Esophagus squamous epithelium (tissue), 5 donors: Measurements from ENCODE around the gene EXOSC6. TPM values are rescaled to one million over a fixed set of nuclear protein-coding genes. Genes with fewer than 3 reads are reported as not detected.
A peak's percentile ranks its signal among the peaks of the same experiment; 100 is the strongest.
"Not testable (repeated sequence)": the region's sequence is repeated elsewhere in the genome, so short reads cannot be mapped to it uniquely, and the experiment has no call there.

ENCODE experiments used
- DNase-seq: peaks from one replicate; lab custom pipeline; 2025; lab: John Stamatoyannopoulos, UW
- H3K27ac ChIP-seq, 4 donors: fragments of 200-600 bp; sonication (generic); one replicate each; pipeline ENCODE4 v1.5.1; 2016 to 2019; ENCODE audit warnings: mild to moderate bottlenecking in 1 of 4
- H3K27me3 ChIP-seq, 4 donors: fragments of 200-600 bp; sonication (generic); 1 replicate in 3 of 4; 2 replicates in 1 of 4; pipeline versions ENCODE4 v1.5.1 to v1.6.0; 2017 to 2021; ENCODE audit warnings: antibody characterized with exemption in 1 of 4
- H3K36me3 ChIP-seq, 3 donors: fragments of 200-600 bp; sonication (generic); one replicate each; pipeline ENCODE4 v1.5.1; 2016 to 2019
- H3K4me1 ChIP-seq, 3 donors: fragments of 200-600 bp; sonication (generic); one replicate each; pipeline ENCODE4 v1.5.1; 2017 to 2019
- H3K4me3 ChIP-seq, 4 donors: fragments of 200-600 bp; sonication (generic); 1 replicate in 3 of 4; 2 replicates in 1 of 4; pipeline ENCODE4 v1.5.1; 2016 to 2019; ENCODE audit warnings: mild to moderate bottlenecking in 2 of 4, moderate library complexity in 1 of 4
- H3K9me3 ChIP-seq, 3 donors: fragments of 200-600 bp; sonication (generic); one replicate each; pipeline ENCODE4 v1.5.1; 2016 to 2019
- CTCF ChIP-seq, 6 experiments: fragments of 450-650 bp in 4 of 6; fragments of 200-600 bp in 2 of 6; sonication (generic) in 2 of 6; IDR thresholded peaks; one replicate each; pipeline ENCODE4 v1.5.1; 2016 to 2019; ENCODE audit warnings: antibody characterized with exemption in 6 of 6, mild to moderate bottlenecking in 4 of 6, moderate library complexity in 4 of 6
- POLR2A ChIP-seq, 4 donors: fragments of 450-650 bp; IDR thresholded peaks; one replicate each; pipeline ENCODE4 v1.6.1; 2017; ENCODE audit warnings: antibody characterized with exemption in 4 of 4, mild to moderate bottlenecking in 4 of 4, moderate library complexity in 3 of 4
- WGBS, 2 donors: methylation state at CpG; one replicate each; pipeline ENCODE4 v1.1.5; 2018; 5-methylcytosine and 5-hydroxymethylcytosine counted together
- intact Hi-C: fragments of 100-400 bp; cut with DNase I; formaldehyde crosslinking; loops from one replicate; pipeline ENCODE4 v1.15.0; 2022
- total RNA-seq, 4 donors: library from RNA; depleted of rRNA; stranded (reverse); fragments of >200 nt; gene quantifications; one replicate each; pipeline ENCODE4 v1.1.0, GENCODE V29; 2016
- donor health status: DM: yes; HTN: yes; CAD: no.

EXOSC6 gene
- total RNA-seq, 4 donors from 2014 or later = 11.4 to 26.1 (median 16.3) TPM

DNA sequence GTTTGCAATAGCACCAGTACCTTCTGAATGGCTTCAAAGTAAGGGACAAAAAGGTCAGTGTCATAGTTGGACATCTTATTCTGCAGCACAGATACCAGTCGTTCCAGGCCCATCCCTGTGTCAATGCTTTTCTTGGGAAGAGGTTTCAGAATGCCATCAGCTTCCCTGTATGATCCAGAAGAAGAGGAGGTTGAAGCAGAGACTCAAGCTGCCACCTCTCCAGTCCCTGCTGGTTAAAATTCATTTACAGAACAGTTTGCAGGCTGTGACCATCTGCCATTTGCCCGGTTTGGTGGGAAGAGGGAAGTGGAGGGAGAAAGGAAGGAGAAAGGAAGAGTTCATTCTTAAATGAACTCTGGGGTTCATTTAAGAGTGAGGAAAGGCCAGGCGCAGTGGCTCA is 18.4 kb upstream of the EXOSC6 start:
- no peaks in the 10 kb centered on the region for H3K4me1 ChIP-seq
- no peak for DNase-seq
- intact Hi-C loops = no loop called here
- peaks cover 47 to 100% (median 53%) of the 10 kb centered on the region in 3 donors for H3K36me3 ChIP-seq
- H3K27ac ChIP-seq = no peak overlapping the region
- WGBS, 2 donors = 87 to 89% methylated on average over 3 of the region's 3 CpGs
- H3K27me3 ChIP-seq = no peaks in the 10 kb centered on the region
- H3K4me3 ChIP-seq = no peak overlapping the region
- TF ChIP-seq POLR2A (IDR thresholded peaks at IDR 0.05) (no peak), CTCF (IDR thresholded peaks at IDR 0.05) (no peak)
- H3K9me3 ChIP-seq = no peaks in the 10 kb centered on the region

GRCh38 chr16:70269471-70269870 is 17.7 kb upstream of the EXOSC6 start:
- H3K27me3 ChIP-seq = no peaks in the 10 kb centered on the region
- 81 to 92% methylated on average over 6 to 12 of the region's 12 CpGs for WGBS, 2 donors

DNA sequence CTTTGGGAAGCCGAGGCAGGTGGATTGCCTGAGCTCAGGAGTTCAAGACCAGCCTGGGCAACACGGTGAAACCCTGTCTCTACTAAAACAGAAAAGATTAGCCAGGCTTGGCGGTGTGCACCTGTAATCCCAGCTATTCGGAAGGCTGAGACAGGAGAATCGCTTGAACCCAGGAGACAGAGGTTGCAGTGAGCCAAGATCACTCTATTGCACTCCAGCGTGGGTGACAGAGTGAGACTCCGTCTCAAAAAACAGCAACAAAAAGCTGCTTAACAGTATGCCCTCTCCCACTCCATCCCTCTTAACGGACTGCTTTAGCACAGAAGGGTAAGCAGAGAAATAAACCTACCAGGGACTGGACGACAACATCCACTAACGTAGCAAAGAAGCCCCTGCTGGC is 16.2 kb upstream of the EXOSC6 start:
- H3K9me3 ChIP-seq, H3K4me1 ChIP-seq, DNase-seq, H3K27me3 ChIP-seq, H3K4me3 ChIP-seq, intact Hi-C loops, H3K27ac ChIP-seq: not testable (repeated sequence)
- H3K36me3 ChIP-seq = peaks cover 65 to 100% (median 73%) of the 10 kb centered on the region in 3 donors
- WGBS, 2 donors = 92 to 93% methylated on average over 4 to 9 of the region's 10 CpGs

More at GRCh38 chr16:70269471-70269870, 17.7 kb upstream of the EXOSC6 start:
- Histone ChIP-seq H3K4me1 (no peaks in the 10 kb centered on the region), H3K9me3 (no peaks in the 10 kb centered on the region), H3K4me3 (no peak overlapping the region), H3K27ac (no peak overlapping the region), H3K36me3 (peaks cover 52 to 100% (median 57%) of the 10 kb centered on the region in 3 donors)
- no peak for DNase-seq
- TF ChIP-seq CTCF (IDR thresholded peaks at IDR 0.05) (no peak), POLR2A (IDR thresholded peaks at IDR 0.05) (no peak)
- intact Hi-C loops = no loop called here

GRCh38 chr16:70267516-70267915 is 15.8 kb upstream of the EXOSC6 start:
- Histone ChIP-seq H3K27me3 (no peaks in the 10 kb centered on the region), H3K36me3 (peaks cover 65 to 100% (median 77%) of the 10 kb centered on the region in 3 donors), H3K27ac (no peak overlapping the region), H3K4me3 (no peak overlapping the region), H3K4me1 (no peaks in the 10 kb centered on the region), H3K9me3 (no peaks in the 10 kb centered on the region)
- 24 to 49% methylated on average over 3 to 4 of the region's 6 CpGs for WGBS, 2 donors
- no peak for DNase-seq
- intact Hi-C loops = no loop called here
- TF ChIP-seq POLR2A (IDR thresholded peaks at IDR 0.05) (no peak), CTCF (IDR thresholded peaks at IDR 0.05) (peak in 5 of 6 experiments; percentile 37 to 58 (median 43))

DNA sequence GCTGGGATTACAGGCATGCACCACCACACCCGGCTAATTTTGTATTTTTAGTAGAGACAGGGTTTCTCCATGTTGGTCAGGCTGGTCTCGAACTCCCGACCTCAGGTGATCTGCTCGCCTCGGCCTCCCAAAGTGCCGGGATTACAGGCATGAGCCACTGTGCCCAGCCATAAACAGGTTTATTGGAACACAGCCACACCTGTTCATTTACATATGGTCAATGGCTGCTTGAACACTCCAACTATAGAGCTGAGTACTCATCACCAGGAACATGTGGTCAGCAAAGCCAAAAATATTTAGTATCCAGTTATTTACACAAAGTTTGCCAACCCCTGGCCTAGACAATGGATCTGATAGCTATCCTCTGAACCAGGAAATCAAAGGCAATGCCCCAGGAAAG is 8.2 kb upstream of the EXOSC6 start:
- DNase-seq, H3K4me3 ChIP-seq, H3K27ac ChIP-seq, H3K4me1 ChIP-seq, intact Hi-C loops, H3K9me3 ChIP-seq, H3K27me3 ChIP-seq: not testable (repeated sequence)
- H3K36me3 ChIP-seq = peaks cover 53 to 100% (median 88%) of the 10 kb centered on the region in 3 donors
- WGBS, 2 donors = 88 to 93% methylated on average over 5 to 6 of the region's 6 CpGs

DNA sequence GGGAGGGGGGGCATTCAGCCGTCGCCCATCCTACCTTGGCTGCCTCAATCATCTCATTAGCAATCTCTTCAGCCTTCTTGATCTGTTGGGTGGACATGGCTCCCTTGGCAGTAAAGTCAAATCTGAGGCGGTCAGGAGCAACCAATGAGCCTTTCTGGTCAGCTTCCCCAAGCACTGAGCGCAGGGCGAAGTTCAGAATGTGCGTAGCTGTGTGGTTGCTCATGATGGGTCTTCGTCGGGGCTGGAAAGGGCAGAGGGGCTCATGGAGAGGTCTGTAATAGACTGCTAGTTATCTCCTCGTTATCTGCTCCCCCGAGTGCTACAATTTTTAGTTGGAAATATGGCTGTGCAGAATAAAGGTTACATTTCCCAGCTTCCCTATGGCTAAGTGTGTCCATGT is 7.2 kb upstream of the EXOSC6 start:
- intact Hi-C loops = no loop called here
- Histone ChIP-seq H3K36me3 (peaks cover 49 to 100% (median 79%) of the 10 kb centered on the region in 3 donors), H3K4me1 (no peaks in the 10 kb centered on the region), H3K27me3 (no peaks in the 10 kb centered on the region), H3K4me3 (no peak overlapping the region), H3K9me3 (no peaks in the 10 kb centered on the region), H3K27ac (no peak overlapping the region)
- WGBS, 2 donors = 96 to 98% methylated on average over 10 of the region's 10 CpGs
- TF ChIP-seq POLR2A (IDR thresholded peaks at IDR 0.05) = no peak
- no peak for TF ChIP-seq CTCF (IDR thresholded peaks at IDR 0.05)
- DNase-seq = no peak
